H1 (cell line): Measurements from ENCODE around the gene NEURL1. TPM values are rescaled to one million over a fixed set of nuclear protein-coding genes. Genes with fewer than 3 reads are reported as not detected.

Experiments
- CTCF ChIA-PET: fragments of 300-600 bp; sonication (Branson Sonifier 250); formaldehyde crosslinking; loops from one replicate; lab custom pipeline; 2021; ENCODE audit not compliant: partially characterized antibody; lab: Charles Lee
- POLR2A ChIA-PET: fragments of 300-600 bp; sonication (Branson Sonifier 250); formaldehyde crosslinking; loops from one replicate; lab custom pipeline; 2021; ENCODE audit warnings: inconsistent platforms; ENCODE audit not compliant: partially characterized antibody; lab: Charles Lee
- DNase-seq, 2 experiments: peaks; one replicate each; pipeline versions ENCODE4 v3.0.0 to v3.0.0-alpha.2; 2010 to 2022; ENCODE audit warnings: low spot score in 2 of 2, low read depth in 1 of 2, mixed read lengths in 1 of 2
- FAIRE-seq: peaks from 2 replicates; lab custom pipeline; 2011; peaks lifted over from hg19 to GRCh38; lab: Jason Lieb, UNC
- H2AFZ ChIP-seq: 2 replicates; pipeline ENCODE4 v1.8.1; 2012; ENCODE audit warnings: low read length, inconsistent platforms
- H2AK5ac ChIP-seq: 2 replicates; pipeline ENCODE4 v1.6.1; 2013; ENCODE audit warnings: low read depth, low read length
- H2BK120ac ChIP-seq: replicated peaks from 2 replicates; pipeline ENCODE3; 2013; ENCODE audit warnings: low read depth, low read length, inconsistent platforms
- H2BK12ac ChIP-seq: 2 replicates; pipeline ENCODE4 v1.6.1; 2013; ENCODE audit warnings: low read depth, low read length
- H2BK15ac ChIP-seq: 2 replicates; pipeline ENCODE4 v1.6.1; 2013; ENCODE audit warnings: low read length
- H2BK20ac ChIP-seq: 2 replicates; pipeline ENCODE4 v1.6.1; 2013; ENCODE audit warnings: low read length
- H2BK5ac ChIP-seq: 2 replicates; pipeline ENCODE4 v1.6.1; 2013; ENCODE audit warnings: low read depth, low read length
- H3K14ac ChIP-seq: 2 replicates; pipeline ENCODE4 v1.6.1; 2013; ENCODE audit warnings: inconsistent platforms; ENCODE audit not compliant: insufficient read length
- H3K18ac ChIP-seq: 2 replicates; pipeline ENCODE4 v1.6.1; 2013; ENCODE audit warnings: low read length; ENCODE audit errors: extremely low read depth
- H3K23ac ChIP-seq: 2 replicates; pipeline ENCODE4 v1.6.1; 2013; ENCODE audit warnings: inconsistent platforms; ENCODE audit not compliant: insufficient read length
- H3K23me2 ChIP-seq: 2 replicates; pipeline ENCODE4 v1.6.1; 2013; ENCODE audit warnings: low read depth, low read length
- H3K27ac ChIP-seq: 2 replicates; pipeline ENCODE4 v1.6.1; 2011; ENCODE audit warnings: low read depth, low read length, inconsistent platforms
- H3K27me3 ChIP-seq, 4 experiments: replicated peaks in 1 of 4; 1 replicate in 1 of 4; 2 replicates in 3 of 4; pipeline versions ENCODE4 v1.6.1 to v1.8.1; 2011 to 2013; ENCODE audit warnings: low read length in 3 of 4, mild to moderate bottlenecking in 3 of 4, inconsistent platforms in 2 of 4, mixed read lengths in 2 of 4, moderate library complexity in 1 of 4; ENCODE audit not compliant: control insufficient read depth in 3 of 4, insufficient read depth in 3 of 4; ENCODE audit errors: extremely low read depth in 1 of 4
- H3K36me3 ChIP-seq, 4 experiments: 2 replicates each; pipeline versions ENCODE4 v1.6.1 to v1.8.1; 2011 to 2013; ENCODE audit warnings: mild to moderate bottlenecking in 4 of 4, low read length in 3 of 4, moderate library complexity in 2 of 4, control low read depth in 1 of 4, inconsistent platforms in 1 of 4; ENCODE audit not compliant: insufficient read depth in 4 of 4, control insufficient read depth in 2 of 4
- H3K4ac ChIP-seq: replicated peaks from 2 replicates; pipeline ENCODE3; 2013; ENCODE audit warnings: low read length, low read depth, mixed read lengths, inconsistent platforms; ENCODE audit not compliant: insufficient read length
- H3K4me1 ChIP-seq, 4 experiments: replicated peaks in 1 of 4; 1 replicate in 1 of 4; 2 replicates in 3 of 4; pipeline versions ENCODE4 v1.6.1 to v1.8.1; 2011 to 2013; ENCODE audit warnings: low read length in 3 of 4, inconsistent platforms in 2 of 4, mixed read lengths in 1 of 4; ENCODE audit not compliant: insufficient read depth in 4 of 4, control insufficient read depth in 3 of 4
- H3K4me2 ChIP-seq, 2 experiments: 2 replicates each; pipeline versions ENCODE4 v1.6.1 to v1.8.1; 2011 to 2013; ENCODE audit warnings: low read depth in 2 of 2, low read length in 2 of 2, control low read depth in 1 of 2, inconsistent platforms in 1 of 2, mild to moderate bottlenecking in 1 of 2; ENCODE audit not compliant: insufficient read depth in 1 of 2
- H3K4me3 ChIP-seq, 4 experiments: fragments of 200-600, 300-600 bp in 1 of 4; sonication (generic), shearing (Covaris generic), sonication (Bioruptor Twin) in 1 of 4; 2 replicates each; pipeline versions ENCODE4 v1.5.1 to v1.8.1; 2011 to 2016; ENCODE audit warnings: low read length in 4 of 4, low read depth in 3 of 4, control low read depth in 2 of 4, inconsistent platforms in 2 of 4, mild to moderate bottlenecking in 2 of 4, mixed read lengths in 1 of 4, moderate library complexity in 1 of 4; ENCODE audit not compliant: insufficient read depth in 2 of 4; ENCODE audit errors: extremely low read depth in 1 of 4
- H3K56ac ChIP-seq: replicated peaks from 2 replicates; pipeline ENCODE3; 2013; ENCODE audit warnings: low read depth, mild to moderate bottlenecking, mixed read lengths, low read length, inconsistent platforms; ENCODE audit not compliant: insufficient read length
- H3K79me1 ChIP-seq: 2 replicates; pipeline ENCODE4 v1.6.1; 2013; ENCODE audit warnings: low read depth, low read length, control low read depth
- H3K79me2 ChIP-seq, 2 experiments: 2 replicates each; pipeline versions ENCODE4 v1.6.1 to v1.8.1; 2012 to 2013; ENCODE audit warnings: low read length in 2 of 2, mild to moderate bottlenecking in 2 of 2, inconsistent platforms in 1 of 2; ENCODE audit not compliant: insufficient read depth in 2 of 2, control insufficient read depth in 1 of 2
- H3K9ac ChIP-seq, 4 experiments: replicated peaks in 1 of 4; 1 replicate in 1 of 4; 2 replicates in 3 of 4; pipeline versions ENCODE4 v1.6.1 to v1.8.1; 2011 to 2013; ENCODE audit warnings: low read depth in 3 of 4, low read length in 3 of 4, control low read depth in 2 of 4, mild to moderate bottlenecking in 2 of 4, moderate library complexity in 2 of 4, inconsistent platforms in 1 of 4; ENCODE audit errors: extremely low read depth in 1 of 4
- H3K9me3 ChIP-seq, 2 experiments: 2 replicates each; pipeline versions ENCODE4 v1.6.1 to v1.8.1; 2012 to 2013; ENCODE audit warnings: mild to moderate bottlenecking in 2 of 2, moderate library complexity in 2 of 2, control low read depth in 1 of 2, inconsistent platforms in 1 of 2, low read depth in 1 of 2, low read length in 1 of 2, mixed read lengths in 1 of 2; ENCODE audit not compliant: insufficient read depth in 2 of 2
- H4K20me1 ChIP-seq, 2 experiments: replicated peaks in 1 of 2; 2 replicates each; pipeline versions ENCODE3 to v1.8.1; 2011 to 2013; ENCODE audit warnings: inconsistent platforms in 2 of 2, low read length in 2 of 2, mild to moderate bottlenecking in 1 of 2; ENCODE audit not compliant: insufficient read depth in 2 of 2, control insufficient read depth in 1 of 2
- H4K5ac ChIP-seq: 2 replicates; pipeline ENCODE4 v1.6.1; 2013; ENCODE audit warnings: low read length, low read depth, mixed read lengths, inconsistent platforms; ENCODE audit not compliant: insufficient read length
- H4K8ac ChIP-seq: 2 replicates; pipeline ENCODE4 v1.8.0; 2013; ENCODE audit warnings: mild to moderate bottlenecking, moderate library complexity, low read length, inconsistent platforms; ENCODE audit not compliant: insufficient read depth; ENCODE audit errors: extremely low read depth
- H4K91ac ChIP-seq: replicated peaks from 2 replicates; pipeline ENCODE3; 2013; ENCODE audit warnings: low read length, mixed read lengths, inconsistent platforms; ENCODE audit not compliant: insufficient read length
- ASH2L ChIP-seq: fragments of 200-600, 300-600 bp; sonication (generic); IDR thresholded peaks from one replicate; pipeline ENCODE4 v1.7.1; 2017; ENCODE audit warnings: low read length
- CEBPB ChIP-seq: IDR thresholded peaks from 2 replicates; pipeline ENCODE4 v1.6.1; 2012; ENCODE audit warnings: low read depth, low read length
- CTCF ChIP-seq, 3 experiments: IDR thresholded peaks; 1 replicate in 2 of 3; 2 replicates in 1 of 3; pipeline versions ENCODE4 v1.5.1 to v1.6.1; 2011; ENCODE audit warnings: low read length in 3 of 3, mild to moderate bottlenecking in 3 of 3, inconsistent platforms in 2 of 3, low read depth in 1 of 3, moderate library complexity in 1 of 3; ENCODE audit not compliant: insufficient read depth in 1 of 3; ENCODE audit errors: control extremely low read depth in 1 of 3
- FOSL1 ChIP-seq: IDR thresholded peaks from 2 replicates; pipeline ENCODE4 v1.6.1; 2011; ENCODE audit warnings: mild to moderate bottlenecking, low read depth, low read length, moderate library complexity; ENCODE audit not compliant: insufficient read depth
- JUND ChIP-seq: IDR thresholded peaks from 2 replicates; pipeline ENCODE4 v1.6.1; 2011; ENCODE audit warnings: mild to moderate bottlenecking, improper control_type of control experiment, low read length
- KDM1A ChIP-seq: fragments of 200-600, 300-600 bp; sonication (generic); IDR thresholded peaks from 2 replicates; pipeline ENCODE4 v1.7.1; 2016; ENCODE audit warnings: mild to moderate bottlenecking, low read length, borderline replicate concordance
- KDM4A ChIP-seq: IDR thresholded peaks from one replicate; pipeline ENCODE4 v1.7.1; 2012; ENCODE audit warnings: low read depth, mild to moderate bottlenecking, moderate library complexity, low read length, inconsistent platforms; ENCODE audit not compliant: severe bottlenecking
- PHF8 ChIP-seq: fragments of 200-600 bp; sonication (generic); conservative IDR thresholded peaks from 2 replicates; pipeline ENCODE4 v1.7.1; 2012; ENCODE audit warnings: low read depth, mild to moderate bottlenecking, inconsistent platforms, low read length, moderate library complexity
- SIRT6 ChIP-seq: IDR thresholded peaks from one replicate; pipeline ENCODE4 v1.7.1; 2012; ENCODE audit warnings: low read length, inconsistent platforms
- SIX5 ChIP-seq: IDR thresholded peaks from 2 replicates; pipeline ENCODE4 v1.6.1; 2011; ENCODE audit warnings: mild to moderate bottlenecking, low read depth, low read length
- WGBS, 2 experiments: shearing (Covaris generic) in 1 of 2; methylation state at CpG; one replicate each; pipeline versions ENCODE4 v1.1.6 to v1.1.7; 2013 to 2015; ENCODE audit warnings: low lambda C conversion rate in 2 of 2, mixed read lengths in 2 of 2, inconsistent platforms in 1 of 2, low coverage in 1 of 2, missing lambda C conversion rate in 1 of 2; ENCODE audit not compliant: insufficient replicate concordance in 2 of 2, insufficient coverage in 1 of 2, insufficient read length in 1 of 2; ENCODE audit errors: extremely low coverage in 1 of 2, missing lambda C conversion rate in 1 of 2; 5-methylcytosine and 5-hydroxymethylcytosine counted together
- polyA plus RNA-seq, 7 experiments: library from polyadenylated mRNA; depleted of rRNA in 3 of 7; stranded (reverse) in 5 of 7; unstranded in 2 of 7; fragments of >200 nt in 5 of 7; fragments of 200-250 nt in 2 of 7; gene quantifications; 1 replicate in 5 of 7; 2 replicates in 1 of 7; 4 replicates in 1 of 7; pipeline versions ENCODE4 v1.2.1 to v1.2.3, GENCODE V29; 2011 to 2013; ENCODE audit warnings: missing spikeins in 2 of 7, mixed read lengths in 2 of 7
- total RNA-seq: library from RNA; stranded (reverse); fragmentation: NEBNext Ultra II Directional; extraction: Animal tissue kit (Norgen Biotek cat#: 25700); gene quantifications from 2 replicates; pipeline ENCODE4 v1.2.1, GENCODE V29; 2021

NEURL1 gene
- total and polyA plus RNA-seq, 2 of the 8 experiments (the other 6 are each of a cell fraction or from before 2014, with no cell fraction given) = 0.54 to 0.58 TPM

GRCh38 chr10:103602028-103602851, 108.7 kb downstream of the NEURL1 start:
- Histone ChIP-seq H2BK5ac (no peak overlapping the region), H3K4ac (no peak overlapping the region), H3K27ac (no peak overlapping the region), H2BK120ac (no peak overlapping the region), H4K8ac (peak overlapping the region; percentile 63; the same call in 1 of the 2 replicates), H3K9me3 (peaks cover 0 to 7% of the 10 kb centered on the region in 2 experiments; a peak in 1 of 4 replicates), H3K4me2 (no peak overlapping the region), H3K4me3 (no peak overlapping the region), H3K79me2 (no peaks in the 10 kb centered on the region), H3K27me3 (no peaks in the 10 kb centered on the region), H2BK20ac (no peak overlapping the region), H3K23ac (no peak overlapping the region), H2BK12ac (no peak overlapping the region), H4K91ac (no peak overlapping the region), H3K56ac (no peak overlapping the region), H3K23me2 (no peaks in the 10 kb centered on the region; the same call in 1 of the 2 replicates), H3K14ac (no peak overlapping the region), H4K20me1 (peaks cover 0 to 3% of the 10 kb centered on the region in 2 experiments), H3K79me1 (no peaks in the 10 kb centered on the region), H3K9ac (no peak overlapping the region), H2BK15ac (no peak overlapping the region), H3K36me3 (no peaks in the 10 kb centered on the region), H3K4me1 (peaks cover 0 to 4% (median 1%) of the 10 kb centered on the region in 4 experiments; a peak in 3 of 7 replicates), H3K18ac (no peak overlapping the region), H2AK5ac (no peak overlapping the region), H4K5ac (no peak overlapping the region), H2AFZ (no peak overlapping the region)
- ChIA-PET POLR2A (interaction anchor here (1.3 kb wide), 1 partner anchor 59 kb away, joined by 4 read pairs; no protein-coding TSS in a partner anchor), CTCF (interaction anchor here (0.5 to 19.1 kb wide), 10 partner anchors 9 to 109 kb away, joined by 3 to 448 read pairs (median 5); partner anchors contain the start of gene NEURL1)
- DNase-seq (no peak), FAIRE-seq (no peak)
- WGBS, 2 experiments = 90% methylated on average over 40 of the region's 47 CpGs; no CpG with 5 or more reads in 1 of the 2 experiments
- TF ChIP-seq CEBPB (no peak), PHF8 (no peak), KDM1A (no peak), FOSL1 (no peak), SIRT6 (no peak), JUND (no peak), KDM4A (no peak), CTCF (IDR thresholded peaks at IDR 0.05; ENCODE audit: control extremely low read depth in 1 of 3, insufficient read depth in 1 of 3, low read depth in 1 of 3, low read length in 3 of 3) (no peak), SIX5 (no peak), ASH2L (no peak)
